Choroid plexus epithelial cell (primary cell): Measurements from ENCODE around the gene PDE6C.
A peak's percentile ranks its signal among the peaks of the same experiment; 100 is the strongest.

Experiments
- DNase-seq: peaks from one replicate; pipeline ENCODE4 v3.0.0-alpha.2; 2010; ENCODE audit warnings: low read depth
- H3K4me3 ChIP-seq: 2 replicates; pipeline ENCODE4 v1.5.1; 2011; ENCODE audit warnings: low read depth, mild to moderate bottlenecking, control low read depth, low read length, moderate library complexity
- TF ChIP-seq, protein P1 (sequence below): conservative IDR thresholded peaks from 2 replicates; pipeline ENCODE4 v1.5.1; 2011; ENCODE audit warnings: low read depth, mild to moderate bottlenecking, control low read depth, inconsistent platforms, low read length, moderate library complexity

Gene PDE6C

DNA sequence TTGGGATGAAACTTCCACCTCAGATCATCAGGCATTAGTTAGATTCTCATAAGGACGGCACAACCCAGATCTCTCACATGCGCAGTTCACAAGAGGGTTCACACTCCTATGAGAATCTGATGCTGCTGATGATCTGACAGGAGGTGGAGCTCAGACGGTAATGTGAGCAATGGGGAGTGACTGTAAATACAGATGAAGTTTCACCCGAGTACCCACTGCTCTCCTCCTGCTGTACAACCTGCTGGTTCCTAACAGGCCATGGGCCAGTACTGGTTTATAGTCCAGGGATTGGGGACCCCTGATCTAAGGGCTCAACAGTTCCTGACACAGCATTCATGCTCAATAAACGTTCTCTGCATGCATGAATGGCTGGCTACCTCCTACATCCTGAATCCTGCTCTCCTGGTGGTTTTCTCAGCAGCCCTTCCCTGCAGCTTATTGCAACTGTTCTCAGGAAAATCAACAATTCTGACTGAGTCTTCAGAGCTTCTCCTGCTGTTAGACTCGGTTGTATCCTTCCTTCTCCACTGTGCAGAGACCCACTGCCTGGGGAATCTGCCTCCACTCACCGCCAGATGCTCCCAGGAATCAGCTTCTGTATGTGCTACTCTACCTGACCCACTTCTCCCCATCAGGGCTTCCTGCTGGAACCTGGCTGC lies 17.4 kb downstream of the PDE6C start:
- peak; percentile 1 for DNase-seq
- no peak overlapping the region for H3K4me3 ChIP-seq
- TF ChIP-seq, protein P1, sequence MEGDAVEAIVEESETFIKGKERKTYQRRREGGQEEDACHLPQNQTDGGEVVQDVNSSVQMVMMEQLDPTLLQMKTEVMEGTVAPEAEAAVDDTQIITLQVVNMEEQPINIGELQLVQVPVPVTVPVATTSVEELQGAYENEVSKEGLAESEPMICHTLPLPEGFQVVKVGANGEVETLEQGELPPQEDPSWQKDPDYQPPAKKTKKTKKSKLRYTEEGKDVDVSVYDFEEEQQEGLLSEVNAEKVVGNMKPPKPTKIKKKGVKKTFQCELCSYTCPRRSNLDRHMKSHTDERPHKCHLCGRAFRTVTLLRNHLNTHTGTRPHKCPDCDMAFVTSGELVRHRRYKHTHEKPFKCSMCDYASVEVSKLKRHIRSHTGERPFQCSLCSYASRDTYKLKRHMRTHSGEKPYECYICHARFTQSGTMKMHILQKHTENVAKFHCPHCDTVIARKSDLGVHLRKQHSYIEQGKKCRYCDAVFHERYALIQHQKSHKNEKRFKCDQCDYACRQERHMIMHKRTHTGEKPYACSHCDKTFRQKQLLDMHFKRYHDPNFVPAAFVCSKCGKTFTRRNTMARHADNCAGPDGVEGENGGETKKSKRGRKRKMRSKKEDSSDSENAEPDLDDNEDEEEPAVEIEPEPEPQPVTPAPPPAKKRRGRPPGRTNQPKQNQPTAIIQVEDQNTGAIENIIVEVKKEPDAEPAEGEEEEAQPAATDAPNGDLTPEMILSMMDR = no peak

GRCh38 chr10:93630625-93631557 lies 18.6 kb downstream of the PDE6C start:
- TF ChIP-seq, protein P1 = no peak
- DNase-seq = no peak
- no peak overlapping the region for H3K4me3 ChIP-seq

DNA sequence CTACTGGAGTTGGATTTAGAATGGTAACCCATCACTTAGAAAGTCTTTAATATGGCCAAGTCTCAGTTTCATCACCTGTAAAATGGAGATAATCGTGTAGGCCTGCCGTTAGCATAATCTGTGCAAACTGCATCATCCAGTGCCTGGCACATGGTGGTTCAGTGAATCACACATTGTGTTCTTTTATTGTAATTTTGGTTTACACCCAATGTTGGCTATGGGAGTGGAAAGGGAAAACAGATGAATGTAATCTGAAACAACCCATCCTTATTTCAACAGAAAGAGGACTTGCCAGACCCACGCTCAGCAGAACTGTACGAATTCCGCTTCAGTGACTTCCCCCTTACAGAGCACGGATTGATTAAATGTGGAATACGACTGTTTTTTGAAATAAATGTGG lies 27.5 kb downstream of the PDE6C start:
- TF ChIP-seq, protein P1 = no peak
- no peak for DNase-seq
- no peak overlapping the region for H3K4me3 ChIP-seq

DNA sequence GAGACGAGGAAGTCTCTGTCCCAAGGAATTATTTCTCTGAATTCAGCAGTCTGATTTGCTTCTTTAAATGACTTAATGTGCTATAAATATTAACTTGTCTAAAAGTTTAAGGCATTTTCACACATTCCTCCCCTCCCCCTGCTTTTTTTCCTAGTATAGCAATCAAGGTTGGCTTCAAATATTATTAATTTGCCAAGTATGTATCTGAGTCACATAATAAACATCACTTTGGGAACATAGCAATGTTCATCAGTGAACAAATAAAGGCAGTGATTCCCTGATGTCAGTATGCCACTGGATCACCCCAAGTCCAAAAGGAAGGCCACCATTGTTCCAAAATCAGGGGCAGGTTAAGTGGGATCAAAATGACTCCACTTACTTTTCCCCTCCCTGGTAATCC lies 40.5 kb downstream of the PDE6C start:
- DNase-seq = peak; percentile 47
- no peak overlapping the region for H3K4me3 ChIP-seq
- TF ChIP-seq, protein P1 = no peak

DNA sequence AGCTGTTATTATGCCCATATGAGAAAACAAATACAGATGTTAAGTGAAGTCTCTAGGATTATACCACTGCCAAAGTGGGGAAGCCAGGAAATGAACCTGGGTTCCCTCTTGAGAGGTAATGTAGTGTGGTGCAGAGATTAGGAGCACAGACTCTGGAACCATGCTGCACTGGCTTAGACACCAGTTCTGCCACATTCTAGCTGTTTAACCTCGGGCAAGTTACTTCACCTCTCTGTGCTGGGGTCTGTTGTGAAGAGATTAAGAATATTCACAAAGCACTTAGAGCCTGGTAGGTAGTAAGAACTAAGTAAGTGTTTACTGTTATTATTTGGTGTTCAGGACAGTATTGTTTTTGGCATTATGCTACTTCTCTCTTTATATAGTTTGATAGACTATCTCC lies 41.9 kb downstream of the PDE6C start:
- no peak overlapping the region for H3K4me3 ChIP-seq
- TF ChIP-seq, protein P1 = no peak
- DNase-seq = no peak

- DNase-seq = peak; percentile 2
- H3K4me3 ChIP-seq = no peak overlapping the region
- TF ChIP-seq, protein P1 = no peak
Observed at GRCh38 chr10:93656155-93656554, 43.8 kb downstream of the PDE6C start.
